Measurements from ENCODE around the gene CCL20.

DNA sequence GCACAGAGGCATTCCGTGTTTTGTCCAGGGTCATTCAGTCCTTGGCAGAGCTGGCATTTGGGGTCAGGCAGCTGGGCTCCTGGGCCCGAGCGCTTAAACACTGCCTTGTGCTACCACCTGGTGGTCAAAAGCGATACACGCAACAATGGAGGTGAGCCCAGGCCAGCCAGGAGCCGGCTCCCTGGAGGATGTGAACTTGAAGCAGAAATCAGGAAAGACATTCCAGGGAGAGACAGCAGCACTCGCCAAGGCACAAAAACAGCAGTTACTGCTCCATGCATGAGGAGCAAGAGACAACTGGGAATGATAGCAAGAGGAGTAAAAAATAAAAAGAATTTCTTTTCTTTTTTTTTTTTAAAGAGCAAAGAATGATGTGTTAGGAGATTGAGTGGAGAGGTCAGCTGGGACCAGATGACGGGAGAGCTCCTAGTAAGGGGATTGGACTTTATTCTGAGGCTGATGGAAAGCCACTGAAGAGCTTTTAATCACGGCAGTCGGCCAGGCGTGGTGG is 47.2 kb upstream of the CCL20 start:
- no peak for TF ChIP-seq EZH2 (IDR thresholded peaks at IDR 0.05; ENCODE audit: insufficient read depth, low read length)
- TF ChIP-seq, protein P1, sequence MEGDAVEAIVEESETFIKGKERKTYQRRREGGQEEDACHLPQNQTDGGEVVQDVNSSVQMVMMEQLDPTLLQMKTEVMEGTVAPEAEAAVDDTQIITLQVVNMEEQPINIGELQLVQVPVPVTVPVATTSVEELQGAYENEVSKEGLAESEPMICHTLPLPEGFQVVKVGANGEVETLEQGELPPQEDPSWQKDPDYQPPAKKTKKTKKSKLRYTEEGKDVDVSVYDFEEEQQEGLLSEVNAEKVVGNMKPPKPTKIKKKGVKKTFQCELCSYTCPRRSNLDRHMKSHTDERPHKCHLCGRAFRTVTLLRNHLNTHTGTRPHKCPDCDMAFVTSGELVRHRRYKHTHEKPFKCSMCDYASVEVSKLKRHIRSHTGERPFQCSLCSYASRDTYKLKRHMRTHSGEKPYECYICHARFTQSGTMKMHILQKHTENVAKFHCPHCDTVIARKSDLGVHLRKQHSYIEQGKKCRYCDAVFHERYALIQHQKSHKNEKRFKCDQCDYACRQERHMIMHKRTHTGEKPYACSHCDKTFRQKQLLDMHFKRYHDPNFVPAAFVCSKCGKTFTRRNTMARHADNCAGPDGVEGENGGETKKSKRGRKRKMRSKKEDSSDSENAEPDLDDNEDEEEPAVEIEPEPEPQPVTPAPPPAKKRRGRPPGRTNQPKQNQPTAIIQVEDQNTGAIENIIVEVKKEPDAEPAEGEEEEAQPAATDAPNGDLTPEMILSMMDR (IDR thresholded peaks at IDR 0.05; ENCODE audit: insufficient read depth, low read depth, low read length): peak; percentile 76

Data from astrocyte (in vitro differentiated cells and primary cell).